IMR-90 (cell line): ENCODE measurements around the gene TNFSF13B. TPM values are rescaled to one million over a fixed set of nuclear protein-coding genes. Genes with fewer than 3 reads are reported as not detected.

Experiments used
- ATAC-seq: fragments of 200-7000 bp; cut with Tn5 transposase; 2 replicates; pipeline ENCODE4 v1.9.1; 2020; ENCODE audit warnings: low read depth, mild to moderate bottlenecking, moderate library complexity
- BruUV-seq: library from RNA; stranded (reverse); fragments of 400-500 nt; replicated peaks from 2 replicates; lab custom pipeline; 2021; lab: Mats Ljungman, UMichigan
- CTCF ChIA-PET: fragments of 300-600 bp; formaldehyde crosslinking; extraction: SDS; loops from one replicate; lab custom pipeline; 2021; ENCODE audit warnings: antibody characterized with exemption; lab: Yijun Ruan, JAX
- POLR2A ChIA-PET: fragments of 300-600 bp; sonication (Branson Sonifier 250); formaldehyde crosslinking; loops from one replicate; lab custom pipeline; 2022; ENCODE audit warnings: antibody characterized with exemption; ENCODE audit not compliant: unreplicated experiment; lab: Charles Lee
- DNase-seq: peaks from one replicate; pipeline ENCODE4 v3.0.0; 2013
- H2AFZ ChIP-seq: replicated peaks from 2 replicates; pipeline ENCODE3; 2013; ENCODE audit warnings: low read length, mild to moderate bottlenecking; ENCODE audit not compliant: poor library complexity
- H2AK5ac ChIP-seq: 2 replicates; pipeline ENCODE4 v1.6.1; 2013; ENCODE audit warnings: low read depth, low read length, inconsistent platforms
- H2AK9ac ChIP-seq: replicated peaks from 2 replicates; pipeline ENCODE3; 2013; ENCODE audit warnings: mild to moderate bottlenecking, low read depth, low read length, moderate library complexity; ENCODE audit not compliant: poor library complexity
- H2BK120ac ChIP-seq: 2 replicates; pipeline ENCODE4 v1.6.1; 2013; ENCODE audit warnings: low read depth, low read length, inconsistent platforms
- H2BK15ac ChIP-seq: 3 replicates; pipeline ENCODE4 v1.6.1; 2013; ENCODE audit warnings: low read depth, low read length, inconsistent platforms
- H2BK20ac ChIP-seq: 2 replicates; pipeline ENCODE4 v1.6.1; 2013; ENCODE audit warnings: low read depth, mild to moderate bottlenecking, inconsistent platforms, low read length, moderate library complexity
- H2BK5ac ChIP-seq: 2 replicates; pipeline ENCODE4 v1.6.1; 2013; ENCODE audit warnings: mild to moderate bottlenecking, low read depth, low read length, inconsistent platforms; ENCODE audit not compliant: poor library complexity, severe bottlenecking
- H3K14ac ChIP-seq: replicated peaks from 2 replicates; pipeline ENCODE4 v1.6.1; 2013; ENCODE audit warnings: low read depth, low read length, inconsistent platforms
- H3K18ac ChIP-seq: 2 replicates; pipeline ENCODE4 v1.6.1; 2013; ENCODE audit warnings: low read depth, low read length, control low read depth
- H3K23ac ChIP-seq: 2 replicates; pipeline ENCODE4 v1.6.1; 2013; ENCODE audit warnings: low read depth, low read length, inconsistent platforms
- H3K27ac ChIP-seq: 2 replicates; pipeline ENCODE4 v1.5.1; 2013; ENCODE audit warnings: mild to moderate bottlenecking, control low read depth, low read length; ENCODE audit not compliant: insufficient read depth
- H3K27me3 ChIP-seq: 2 replicates; pipeline ENCODE4 v1.6.1; 2013; ENCODE audit warnings: low read length; ENCODE audit not compliant: control insufficient read depth, insufficient read depth
- H3K36me3 ChIP-seq: 2 replicates; pipeline ENCODE4 v1.6.1; 2013; ENCODE audit warnings: low read length, mixed read lengths; ENCODE audit not compliant: control insufficient read depth, insufficient read depth
- H3K4ac ChIP-seq: 2 replicates; pipeline ENCODE4 v1.6.1; 2013; ENCODE audit warnings: low read depth, low read length, inconsistent platforms
- H3K4me1 ChIP-seq: 2 replicates; pipeline ENCODE4 v1.6.1; 2013; ENCODE audit warnings: low read length, mixed read lengths; ENCODE audit not compliant: control insufficient read depth, insufficient read depth
- H3K4me2 ChIP-seq: 2 replicates; pipeline ENCODE4 v1.6.1; 2013; ENCODE audit warnings: low read depth, mild to moderate bottlenecking, control low read depth, low read length, moderate library complexity
- H3K4me3 ChIP-seq: 2 replicates; pipeline ENCODE4 v1.5.1; 2013; ENCODE audit warnings: low read depth, mild to moderate bottlenecking, control low read depth, low read length, moderate library complexity; ENCODE audit not compliant: insufficient read depth
- H3K56ac ChIP-seq: 2 replicates; pipeline ENCODE4 v1.6.1; 2013; ENCODE audit warnings: low read length, inconsistent platforms; ENCODE audit not compliant: insufficient read depth; ENCODE audit errors: extremely low read depth
- H3K79me1 ChIP-seq, 2 experiments: 2 replicates each; pipeline ENCODE4 v1.6.1; 2013; ENCODE audit warnings: low read length in 2 of 2, inconsistent platforms in 1 of 2, low read depth in 1 of 2
- H3K9ac ChIP-seq: 2 replicates; pipeline ENCODE4 v1.6.1; 2013; ENCODE audit warnings: low read depth, low read length, control low read depth
- H3K9me1 ChIP-seq: 2 replicates; pipeline ENCODE4 v1.6.1; 2013; ENCODE audit warnings: low read length, inconsistent platforms; ENCODE audit not compliant: insufficient read depth
- H3K9me3 ChIP-seq: 2 replicates; pipeline ENCODE4 v1.6.1; 2013; ENCODE audit warnings: low read length; ENCODE audit not compliant: control insufficient read depth, insufficient read depth
- H4K20me1 ChIP-seq: 2 replicates; pipeline ENCODE4 v1.6.1; 2013; ENCODE audit warnings: low read length, inconsistent platforms; ENCODE audit not compliant: insufficient read depth
- H4K5ac ChIP-seq: 2 replicates; pipeline ENCODE4 v1.6.1; 2013; ENCODE audit warnings: mild to moderate bottlenecking, low read depth, low read length, control low read depth
- H4K8ac ChIP-seq, 2 experiments: 2 replicates each; pipeline ENCODE4 v1.6.1; 2013; ENCODE audit warnings: low read depth in 2 of 2, low read length in 2 of 2, control low read depth in 1 of 2, inconsistent platforms in 1 of 2
- H4K91ac ChIP-seq: 2 replicates; pipeline ENCODE4 v1.6.1; 2013; ENCODE audit warnings: low read depth, low read length, inconsistent platforms; ENCODE audit not compliant: insufficient read depth
- BHLHE40 ChIP-seq: fragments of 150-350 bp; IDR thresholded peaks from 2 replicates; pipeline ENCODE4 v1.6.1; 2016; ENCODE audit warnings: mild to moderate bottlenecking, low read depth, low read length
- CEBPB ChIP-seq: IDR thresholded peaks from 2 replicates; pipeline ENCODE4 v1.6.1; 2012; ENCODE audit warnings: low read depth, low read length, improper control_type of control experiment
- FOS ChIP-seq: fragments of 150-350 bp; IDR thresholded peaks from 2 replicates; pipeline ENCODE4 v1.6.1; 2016; ENCODE audit warnings: low read depth, low read length
- MAFK ChIP-seq: IDR thresholded peaks from 2 replicates; pipeline ENCODE4 v1.6.1; 2012; ENCODE audit warnings: low read depth, low read length, improper control_type of control experiment
- RAD21 ChIP-seq: IDR thresholded peaks from 2 replicates; pipeline ENCODE4 v1.6.1; 2012; ENCODE audit warnings: low read length, improper control_type of control experiment
- RCOR1 ChIP-seq: IDR thresholded peaks from 2 replicates; pipeline ENCODE4 v1.6.1; 2012; ENCODE audit warnings: mild to moderate bottlenecking, low read length, improper control_type of control experiment; ENCODE audit not compliant: insufficient replicate concordance
- RFX5 ChIP-seq: IDR thresholded peaks from 2 replicates; pipeline ENCODE4 v1.8.0; 2012; ENCODE audit warnings: low read depth, mild to moderate bottlenecking, low read length, moderate library complexity
- WGBS, 2 experiments: methylation state at CpG; one replicate each; pipeline versions ENCODE4 v1.1.5 to v1.1.7; 2013; ENCODE audit warnings: missing lambda C conversion rate in 2 of 2; ENCODE audit not compliant: insufficient read length in 1 of 2; ENCODE audit errors: extremely low coverage in 2 of 2; 5-methylcytosine and 5-hydroxymethylcytosine counted together
- dilution Hi-C: fragments of 300-500 bp; cut with HindIII; formaldehyde crosslinking; loops from one replicate; pipeline ENCODE4 v1.14.3; 2018; ENCODE audit warnings: low sequenced_read_pairs; ENCODE audit not compliant: unreplicated experiment
- in situ Hi-C: fragments of 300-500 bp; cut with MboI; formaldehyde crosslinking; loops from 3 replicates; pipeline ENCODE4 v1.14.3; 2019; ENCODE audit warnings: low sequenced_read_pairs, inconsistent platforms, mixed read lengths
- intact Hi-C: fragments of 100-400 bp; cut with micrococcal nuclease; formaldehyde crosslinking; loops from 2 replicates; pipeline ENCODE4 v1.10.0; 2022
- polyA plus RNA-seq, 3 experiments: library from polyadenylated mRNA; depleted of rRNA; stranded (reverse); fragments of >200 nt; gene quantifications; 2 replicates each; pipeline ENCODE4 v1.2.3, GENCODE V29; 2012; ENCODE audit warnings: low replicate concordance in 1 of 3
- total RNA-seq: library from RNA; depleted of rRNA; stranded (reverse); fragments of >200 nt; gene quantifications from 2 replicates; pipeline ENCODE4 v1.2.3, GENCODE V29; 2012

The TNFSF13B gene
- total and polyA plus RNA-seq, 2 of the 4 experiments (the other 2 are of a cell fraction), result 0.29 to 0.54 TPM

DNA sequence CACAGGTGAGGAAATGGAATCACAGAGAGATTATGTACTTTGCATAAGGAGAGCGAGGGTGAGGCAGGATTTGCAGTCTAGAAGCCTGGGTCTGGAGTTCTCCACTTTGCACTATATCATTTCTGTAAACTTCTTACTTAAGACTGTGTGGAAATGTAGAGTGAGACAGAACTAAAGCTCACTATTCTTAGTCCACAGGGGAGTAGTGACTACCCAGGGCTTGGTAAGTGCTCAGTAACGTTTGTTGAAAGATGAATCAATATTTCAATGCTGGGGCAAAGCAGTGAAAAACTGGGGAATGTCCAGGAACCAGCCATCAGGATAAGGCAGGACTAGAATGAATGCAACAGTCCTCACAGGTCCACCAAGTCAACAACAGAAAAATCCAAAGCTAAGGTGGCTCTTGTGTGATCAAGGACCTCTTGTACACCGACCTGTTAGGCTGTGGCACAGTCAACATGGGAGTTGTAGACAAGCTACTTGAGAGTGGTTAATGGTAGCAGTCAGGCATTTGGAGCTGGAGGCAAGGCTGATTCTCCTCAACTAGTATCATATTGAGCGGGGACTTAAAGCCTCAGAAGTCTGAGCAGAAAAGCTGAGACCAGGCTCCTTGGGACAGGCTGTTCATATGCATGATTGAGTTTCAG, 929 bp upstream of the TNFSF13B start:
- ATAC-seq, result no peak
- Histone ChIP-seq H3K14ac (no peak overlapping the region), H3K27me3 (no peaks in the 10 kb centered on the region), H3K56ac (no peak overlapping the region), H4K20me1 (no peaks in the 10 kb centered on the region), H3K9me1 (peaks cover 3% of the 10 kb centered on the region; the same call in 1 of the 2 replicates), H2BK15ac (no peak overlapping the region), H3K23ac (peak overlapping the region; percentile 23; the same call in 1 of the 2 replicates), H3K18ac (no peak overlapping the region), H3K9me3 (no peaks in the 10 kb centered on the region), H2AK9ac (no peak overlapping the region), H3K79me1 (no peaks in the 10 kb centered on the region), H2AK5ac (no peak overlapping the region), H2BK120ac (no peak overlapping the region), H3K36me3 (no peaks in the 10 kb centered on the region), H4K5ac (no peak overlapping the region), H3K4ac (no peak overlapping the region), H3K4me1 (peaks cover 2% of the 10 kb centered on the region; the same call in 1 of the 2 replicates), H2BK5ac (no peak overlapping the region), H4K8ac (no peak overlapping the region), H3K9ac (no peak overlapping the region), H4K91ac (no peak overlapping the region), H3K27ac (no peak overlapping the region), H2AFZ (no peak overlapping the region), H2BK20ac (0 out of 2 replicates have a peak overlapping the region, but pooled peaks have one; percentile 18), H3K4me2 (no peak overlapping the region), H3K4me3 (no peak overlapping the region)
- no peak for DNase-seq
- no peak for TF ChIP-seq FOS
- TF ChIP-seq MAFK, result no peak
- TF ChIP-seq RCOR1, result no peak
- TF ChIP-seq RAD21, result no peak
- TF ChIP-seq BHLHE40, result no peak
- TF ChIP-seq CEBPB, result no peak
- no peak for TF ChIP-seq RFX5
- ChIA-PET CTCF (interaction anchor here (0.6 kb wide), 1 partner anchor 665 kb away, joined by 5 read pairs; no protein-coding TSS in a partner anchor), POLR2A (no interaction called here)
- WGBS, 2 experiments, result no CpG with 5 or more reads among the region's 4 CpGs
- in situ Hi-C loops (no loop called here), dilution Hi-C loops (no loop called here), intact Hi-C loops (no loop called here)
- BruUV-seq, result no TSS peak
